ENCODE data around the gene MAPK12. TPM values are rescaled to one million over a fixed set of nuclear protein-coding genes. Genes with fewer than 3 reads are reported as not detected.
A peak's percentile ranks its signal among the peaks of the same experiment; 100 is the strongest.

The MAPK12 gene
- total and polyA plus RNA-seq, 9 of the 15 experiments (the other 6 are each of a cell fraction or from before 2014, with no cell fraction given) = 0.79 to 71.5 (median 32.8) TPM

DNA sequence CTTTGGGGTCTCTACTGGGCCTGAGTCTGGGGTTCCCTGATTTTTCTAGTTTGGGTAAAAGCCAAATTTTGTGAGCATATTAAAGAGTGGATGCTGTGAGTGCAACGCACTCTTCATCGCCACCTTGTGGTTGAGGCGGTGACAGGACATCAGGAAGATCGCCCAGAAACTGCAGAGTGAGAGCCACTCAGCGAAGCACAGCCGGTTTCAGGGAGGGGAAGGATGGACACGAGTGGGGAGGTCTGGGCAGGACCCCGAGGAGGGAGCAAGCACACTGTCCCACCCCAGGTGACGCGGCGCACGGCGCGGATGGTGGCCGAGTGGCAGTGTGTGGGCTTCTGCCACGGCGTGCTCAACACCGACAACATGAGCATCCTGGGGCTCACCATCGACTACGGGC is 51.6 kb downstream of the MAPK12 start (continued):
- TF ChIP-seq, protein P1, sequence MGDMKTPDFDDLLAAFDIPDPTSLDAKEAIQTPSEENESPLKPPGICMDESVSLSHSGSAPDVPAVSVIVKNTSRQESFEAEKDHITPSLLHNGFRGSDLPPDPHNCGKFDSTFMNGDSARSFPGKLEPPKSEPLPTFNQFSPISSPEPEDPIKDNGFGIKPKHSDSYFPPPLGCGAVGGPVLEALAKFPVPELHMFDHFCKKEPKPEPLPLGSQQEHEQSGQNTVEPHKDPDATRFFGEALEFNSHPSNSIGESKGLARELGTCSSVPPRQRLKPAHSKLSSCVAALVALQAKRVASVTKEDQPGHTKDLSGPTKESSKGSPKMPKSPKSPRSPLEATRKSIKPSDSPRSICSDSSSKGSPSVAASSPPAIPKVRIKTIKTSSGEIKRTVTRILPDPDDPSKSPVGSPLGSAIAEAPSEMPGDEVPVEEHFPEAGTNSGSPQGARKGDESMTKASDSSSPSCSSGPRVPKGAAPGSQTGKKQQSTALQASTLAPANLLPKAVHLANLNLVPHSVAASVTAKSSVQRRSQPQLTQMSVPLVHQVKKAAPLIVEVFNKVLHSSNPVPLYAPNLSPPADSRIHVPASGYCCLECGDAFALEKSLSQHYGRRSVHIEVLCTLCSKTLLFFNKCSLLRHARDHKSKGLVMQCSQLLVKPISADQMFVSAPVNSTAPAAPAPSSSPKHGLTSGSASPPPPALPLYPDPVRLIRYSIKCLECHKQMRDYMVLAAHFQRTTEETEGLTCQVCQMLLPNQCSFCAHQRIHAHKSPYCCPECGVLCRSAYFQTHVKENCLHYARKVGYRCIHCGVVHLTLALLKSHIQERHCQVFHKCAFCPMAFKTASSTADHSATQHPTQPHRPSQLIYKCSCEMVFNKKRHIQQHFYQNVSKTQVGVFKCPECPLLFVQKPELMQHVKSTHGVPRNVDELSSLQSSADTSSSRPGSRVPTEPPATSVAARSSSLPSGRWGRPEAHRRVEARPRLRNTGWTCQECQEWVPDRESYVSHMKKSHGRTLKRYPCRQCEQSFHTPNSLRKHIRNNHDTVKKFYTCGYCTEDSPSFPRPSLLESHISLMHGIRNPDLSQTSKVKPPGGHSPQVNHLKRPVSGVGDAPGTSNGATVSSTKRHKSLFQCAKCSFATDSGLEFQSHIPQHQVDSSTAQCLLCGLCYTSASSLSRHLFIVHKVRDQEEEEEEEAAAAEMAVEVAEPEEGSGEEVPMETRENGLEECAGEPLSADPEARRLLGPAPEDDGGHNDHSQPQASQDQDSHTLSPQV (IDR thresholded peaks at IDR 0.05) = no peak
- no peak for TF ChIP-seq DDX20 (tag; IDR thresholded peaks at IDR 0.05; ENCODE audit: low read depth)
- TF ChIP-seq, protein P2, sequence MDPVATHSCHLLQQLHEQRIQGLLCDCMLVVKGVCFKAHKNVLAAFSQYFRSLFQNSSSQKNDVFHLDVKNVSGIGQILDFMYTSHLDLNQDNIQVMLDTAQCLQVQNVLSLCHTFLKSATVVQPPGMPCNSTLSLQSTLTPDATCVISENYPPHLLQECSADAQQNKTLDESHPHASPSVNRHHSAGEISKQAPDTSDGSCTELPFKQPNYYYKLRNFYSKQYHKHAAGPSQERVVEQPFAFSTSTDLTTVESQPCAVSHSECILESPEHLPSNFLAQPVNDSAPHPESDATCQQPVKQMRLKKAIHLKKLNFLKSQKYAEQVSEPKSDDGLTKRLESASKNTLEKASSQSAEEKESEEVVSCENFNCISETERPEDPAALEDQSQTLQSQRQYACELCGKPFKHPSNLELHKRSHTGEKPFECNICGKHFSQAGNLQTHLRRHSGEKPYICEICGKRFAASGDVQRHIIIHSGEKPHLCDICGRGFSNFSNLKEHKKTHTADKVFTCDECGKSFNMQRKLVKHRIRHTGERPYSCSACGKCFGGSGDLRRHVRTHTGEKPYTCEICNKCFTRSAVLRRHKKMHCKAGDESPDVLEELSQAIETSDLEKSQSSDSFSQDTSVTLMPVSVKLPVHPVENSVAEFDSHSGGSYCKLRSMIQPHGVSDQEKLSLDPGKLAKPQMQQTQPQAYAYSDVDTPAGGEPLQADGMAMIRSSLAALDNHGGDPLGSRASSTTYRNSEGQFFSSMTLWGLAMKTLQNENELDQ (CRISPR knock-in tag; IDR thresholded peaks at IDR 0.05; ENCODE audit: borderline replicate concordance) = no peak
- TF ChIP-seq, protein P3, sequence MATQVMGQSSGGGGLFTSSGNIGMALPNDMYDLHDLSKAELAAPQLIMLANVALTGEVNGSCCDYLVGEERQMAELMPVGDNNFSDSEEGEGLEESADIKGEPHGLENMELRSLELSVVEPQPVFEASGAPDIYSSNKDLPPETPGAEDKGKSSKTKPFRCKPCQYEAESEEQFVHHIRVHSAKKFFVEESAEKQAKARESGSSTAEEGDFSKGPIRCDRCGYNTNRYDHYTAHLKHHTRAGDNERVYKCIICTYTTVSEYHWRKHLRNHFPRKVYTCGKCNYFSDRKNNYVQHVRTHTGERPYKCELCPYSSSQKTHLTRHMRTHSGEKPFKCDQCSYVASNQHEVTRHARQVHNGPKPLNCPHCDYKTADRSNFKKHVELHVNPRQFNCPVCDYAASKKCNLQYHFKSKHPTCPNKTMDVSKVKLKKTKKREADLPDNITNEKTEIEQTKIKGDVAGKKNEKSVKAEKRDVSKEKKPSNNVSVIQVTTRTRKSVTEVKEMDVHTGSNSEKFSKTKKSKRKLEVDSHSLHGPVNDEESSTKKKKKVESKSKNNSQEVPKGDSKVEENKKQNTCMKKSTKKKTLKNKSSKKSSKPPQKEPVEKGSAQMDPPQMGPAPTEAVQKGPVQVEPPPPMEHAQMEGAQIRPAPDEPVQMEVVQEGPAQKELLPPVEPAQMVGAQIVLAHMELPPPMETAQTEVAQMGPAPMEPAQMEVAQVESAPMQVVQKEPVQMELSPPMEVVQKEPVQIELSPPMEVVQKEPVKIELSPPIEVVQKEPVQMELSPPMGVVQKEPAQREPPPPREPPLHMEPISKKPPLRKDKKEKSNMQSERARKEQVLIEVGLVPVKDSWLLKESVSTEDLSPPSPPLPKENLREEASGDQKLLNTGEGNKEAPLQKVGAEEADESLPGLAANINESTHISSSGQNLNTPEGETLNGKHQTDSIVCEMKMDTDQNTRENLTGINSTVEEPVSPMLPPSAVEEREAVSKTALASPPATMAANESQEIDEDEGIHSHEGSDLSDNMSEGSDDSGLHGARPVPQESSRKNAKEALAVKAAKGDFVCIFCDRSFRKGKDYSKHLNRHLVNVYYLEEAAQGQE (IDR thresholded peaks at IDR 0.05; ENCODE audit: borderline replicate concordance) = peak; percentile 61; the same call in 1 of the 2 replicates
- TF ChIP-seq, protein P3 (CRISPR knock-in tag; IDR thresholded peaks at IDR 0.05; ENCODE audit: low read depth) = no peak
- TF ChIP-seq SMC3 (conservative IDR thresholded peaks at IDR 0.05; ENCODE audit: insufficient read depth, low read depth, low read length) = peak; percentile 48; the same call in 1 of the 2 replicates
- TF ChIP-seq YY1 (IDR thresholded peaks at IDR 0.05; ENCODE audit: borderline replicate concordance in 1 of 3, control insufficient read depth in 1 of 3, extremely low read depth in 1 of 3, insufficient read depth in 3 of 3, insufficient read length in 1 of 3, insufficient replicate concordance in 2 of 3, low read depth in 1 of 3, low read length in 2 of 3) = no peak
- TF ChIP-seq ZNF583 (CRISPR knock-in tag; IDR thresholded peaks at IDR 0.05) = no peak
- TF ChIP-seq, protein P4, sequence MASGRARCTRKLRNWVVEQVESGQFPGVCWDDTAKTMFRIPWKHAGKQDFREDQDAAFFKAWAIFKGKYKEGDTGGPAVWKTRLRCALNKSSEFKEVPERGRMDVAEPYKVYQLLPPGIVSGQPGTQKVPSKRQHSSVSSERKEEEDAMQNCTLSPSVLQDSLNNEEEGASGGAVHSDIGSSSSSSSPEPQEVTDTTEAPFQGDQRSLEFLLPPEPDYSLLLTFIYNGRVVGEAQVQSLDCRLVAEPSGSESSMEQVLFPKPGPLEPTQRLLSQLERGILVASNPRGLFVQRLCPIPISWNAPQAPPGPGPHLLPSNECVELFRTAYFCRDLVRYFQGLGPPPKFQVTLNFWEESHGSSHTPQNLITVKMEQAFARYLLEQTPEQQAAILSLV (tag; IDR thresholded peaks at IDR 0.05) = no peak
- TF ChIP-seq, protein P5, sequence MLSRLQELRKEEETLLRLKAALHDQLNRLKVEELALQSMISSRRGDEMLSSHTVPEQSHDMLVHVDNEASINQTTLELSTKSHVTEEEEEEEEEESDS (CRISPR knock-in tag; IDR thresholded peaks at IDR 0.05) = no peak
- TF ChIP-seq ZNF561 (CRISPR knock-in tag; conservative IDR thresholded peaks at IDR 0.05) = no peak
